Peyer's patch (tissue), 4 donors: ENCODE data around the gene PRSS53.

Experiments
- CTCF ChIP-seq, 6 experiments: fragments of 450-650 bp in 4 of 6; fragments of 200-600 bp in 2 of 6; sonication (generic) in 1 of 6; IDR thresholded peaks; one replicate each; pipeline ENCODE4 v1.5.1; 2017 to 2019; ENCODE audit warnings: antibody characterized with exemption in 6 of 6, mild to moderate bottlenecking in 3 of 6, moderate library complexity in 1 of 6
- POLR2A ChIP-seq, 2 donors: fragments of 450-650 bp; IDR thresholded peaks; one replicate each; pipeline ENCODE4 v1.5.1; 2017; ENCODE audit warnings: antibody characterized with exemption in 2 of 2, mild to moderate bottlenecking in 2 of 2, moderate library complexity in 2 of 2

GRCh38 chr16:31087971-31088370 is 772 bp downstream of the PRSS53 start:
- no peak for TF ChIP-seq CTCF (IDR thresholded peaks at IDR 0.05)
- TF ChIP-seq POLR2A (IDR thresholded peaks at IDR 0.05), result no peak
